Activated CD4-positive, alpha-beta T cell treated with anti-CD3 and anti-CD28 coated beads for 36 hours (primary cell): ENCODE data around the gene PODN. TPM values are rescaled to one million over a fixed set of nuclear protein-coding genes. Genes with fewer than 3 reads are reported as not detected.

ENCODE experiments used
- ATAC-seq: fragments of 200-7000 bp; cut with Tn5 transposase; one replicate; pipeline ENCODE4 v1.10.0; 2021; ENCODE audit warnings: mild to moderate bottlenecking, moderate library complexity
- CTCF ChIA-PET: fragments of 350-600 bp; sonication (Branson Sonifier 250); formaldehyde crosslinking; loops from one replicate; lab custom pipeline; 2021; ENCODE audit warnings: antibody characterized with exemption; lab: Charles Lee
- POLR2A ChIA-PET: fragments of 350-600 bp; sonication (Branson Sonifier 250); formaldehyde crosslinking; loops from one replicate; lab custom pipeline; 2021; ENCODE audit warnings: antibody characterized with exemption, inconsistent platforms; lab: Charles Lee
- DNase-seq: peaks from one replicate; pipeline ENCODE4 v3.0.0-alpha.2; 2020
- H3K27ac Mint-ChIP-seq: one replicate; pipeline ENCODE4 v1.8.0; 2021; ENCODE audit warnings: mixed read lengths
- H3K27me3 Mint-ChIP-seq: one replicate; pipeline ENCODE4 v1.8.0; 2021; ENCODE audit warnings: mixed read lengths
- H3K36me3 Mint-ChIP-seq: one replicate; pipeline ENCODE4 v1.8.0; 2021; ENCODE audit warnings: low read depth, mixed read lengths
- H3K4me1 Mint-ChIP-seq: one replicate; pipeline ENCODE4 v1.8.0; 2021; ENCODE audit warnings: mixed read lengths
- H3K4me3 Mint-ChIP-seq: one replicate; pipeline ENCODE4 v1.8.0; 2021; ENCODE audit warnings: mild to moderate bottlenecking, moderate library complexity, mixed read lengths
- H3K9me3 Mint-ChIP-seq: one replicate; pipeline ENCODE4 v1.8.0; 2021; ENCODE audit warnings: low read depth, mixed read lengths
- intact Hi-C, 2 experiments: fragments of 100-400 bp; cut with DNase I in 1 of 2; cut with micrococcal nuclease in 1 of 2; formaldehyde crosslinking; loops; one replicate each; pipeline versions ENCODE4 v1.14.2 to v1.15.1; 2022 to 2024; cut with DNase I, micrococcal nuclease
- total RNA-seq, 2 experiments: library from RNA; stranded (reverse); gene quantifications; one replicate each; pipeline ENCODE4 v1.2.3, GENCODE V29; 2021

PODN gene
- total RNA-seq, 2 experiments from 2014 or later, result not detected

- Mint-ChIP-seq H3K9me3 (no peaks in the 10 kb centered on the region), H3K4me3 (no peak overlapping the region), H3K27me3 (no peaks in the 10 kb centered on the region), H3K36me3 (no peaks in the 10 kb centered on the region), H3K4me1 (no peaks in the 10 kb centered on the region), H3K27ac (no peak overlapping the region)
- intact Hi-C loops, result no loop called here
- ChIA-PET CTCF (interaction anchor here (1.4 kb wide), 1 partner anchor 9 kb away, joined by 3 read pairs; no protein-coding TSS in a partner anchor), POLR2A (no interaction called here)
- ATAC-seq (no peak), DNase-seq (no peak)
Observed at GRCh38 chr1:53075761-53076163, 13.7 kb downstream of the PODN start.

- Mint-ChIP-seq H3K4me3 (no peak overlapping the region), H3K9me3 (no peaks in the 10 kb centered on the region), H3K27ac (no peak overlapping the region), H3K36me3 (no peaks in the 10 kb centered on the region), H3K4me1 (no peaks in the 10 kb centered on the region), H3K27me3 (no peaks in the 10 kb centered on the region)
- POLR2A ChIA-PET, result no interaction called here
- intact Hi-C loops, result no loop called here
- DNase-seq, result no peak
- ATAC-seq, result no peak
- CTCF ChIA-PET, result interaction anchor here (1.4 kb wide), 1 partner anchor 10 kb away, joined by 3 read pairs; no protein-coding TSS in a partner anchor
Observed at GRCh38 chr1:53076165-53076564, 14.2 kb downstream of the PODN start.

- intact Hi-C loops, result no loop called here
- POLR2A ChIA-PET, result no interaction called here
- no peak overlapping the region for H3K27ac Mint-ChIP-seq
- no peaks in the 10 kb centered on the region for H3K9me3 Mint-ChIP-seq
- ATAC-seq (no peak), DNase-seq (no peak)
- no peak overlapping the region for H3K4me3 Mint-ChIP-seq
- no peaks in the 10 kb centered on the region for H3K27me3 Mint-ChIP-seq
- no peaks in the 10 kb centered on the region for H3K4me1 Mint-ChIP-seq
- no peaks in the 10 kb centered on the region for H3K36me3 Mint-ChIP-seq
- CTCF ChIA-PET, result interaction anchor here (1.4 kb wide), 1 partner anchor 10 kb away, joined by 3 read pairs; no protein-coding TSS in a partner anchor
Observed at GRCh38 chr1:53076721-53077598, 14.9 kb downstream of the PODN start.

GRCh38 chr1:53077599-53077965, 15.6 kb downstream of the PODN start:
- no peak for ATAC-seq
- intact Hi-C loops, result no loop called here
- Mint-ChIP-seq H3K4me3 (no peak overlapping the region), H3K4me1 (no peaks in the 10 kb centered on the region), H3K9me3 (no peaks in the 10 kb centered on the region), H3K36me3 (no peaks in the 10 kb centered on the region), H3K27me3 (no peaks in the 10 kb centered on the region), H3K27ac (no peak overlapping the region)
- no peak for DNase-seq
- CTCF ChIA-PET, result no interaction called here
- POLR2A ChIA-PET, result no interaction called here

GRCh38 chr1:53078333-53079101, 16.5 kb downstream of the PODN start:
- Mint-ChIP-seq H3K27ac (no peak overlapping the region), H3K4me1 (no peaks in the 10 kb centered on the region), H3K4me3 (no peak overlapping the region), H3K27me3 (no peaks in the 10 kb centered on the region), H3K36me3 (no peaks in the 10 kb centered on the region), H3K9me3 (no peaks in the 10 kb centered on the region)
- POLR2A ChIA-PET, result no interaction called here
- intact Hi-C loops, result no loop called here
- CTCF ChIA-PET, result interaction anchor here (0.6 to 1.0 kb wide), 2 partner anchors 11 to 21 kb away, joined by 3 read pairs; no protein-coding TSS in a partner anchor
- ATAC-seq (no peak), DNase-seq (no peak)

- CTCF ChIA-PET, result interaction anchor here (1.0 kb wide), 1 partner anchor 12 kb away, joined by 3 read pairs; no protein-coding TSS in a partner anchor
- no peaks in the 10 kb centered on the region for H3K4me1 Mint-ChIP-seq
- H3K4me3 Mint-ChIP-seq, result no peak overlapping the region
- ATAC-seq (no peak), DNase-seq (no peak)
- POLR2A ChIA-PET, result no interaction called here
- H3K9me3 Mint-ChIP-seq, result no peaks in the 10 kb centered on the region
- H3K36me3 Mint-ChIP-seq, result no peaks in the 10 kb centered on the region
- no peaks in the 10 kb centered on the region for H3K27me3 Mint-ChIP-seq
- intact Hi-C loops, result no loop called here
- H3K27ac Mint-ChIP-seq, result no peak overlapping the region
Observed at GRCh38 chr1:53079251-53079650, 17.2 kb downstream of the PODN start.

GRCh38 chr1:53080041-53080440, 18.0 kb downstream of the PODN start:
- H3K36me3 Mint-ChIP-seq, result no peaks in the 10 kb centered on the region
- no peaks in the 10 kb centered on the region for H3K27me3 Mint-ChIP-seq
- H3K9me3 Mint-ChIP-seq, result no peaks in the 10 kb centered on the region
- H3K4me3 Mint-ChIP-seq, result no peak overlapping the region
- ATAC-seq, result no peak
- CTCF ChIA-PET, result interaction anchor here (0.7 kb wide), 1 partner anchor 181 kb away, joined by 3 read pairs; no protein-coding TSS in a partner anchor
- no peak overlapping the region for H3K27ac Mint-ChIP-seq
- no peaks in the 10 kb centered on the region for H3K4me1 Mint-ChIP-seq
- intact Hi-C loops, result no loop called here
- POLR2A ChIA-PET, result no interaction called here
- DNase-seq, result no peak

GRCh38 chr1:53080769-53081168, 18.8 kb downstream of the PODN start:
- CTCF ChIA-PET, result interaction anchor here (0.6 kb wide), 1 partner anchor 14 kb away, joined by 3 read pairs; no protein-coding TSS in a partner anchor
- intact Hi-C loops, result no loop called here
- H3K9me3 Mint-ChIP-seq, result no peaks in the 10 kb centered on the region
- no peak overlapping the region for H3K27ac Mint-ChIP-seq
- H3K36me3 Mint-ChIP-seq, result no peaks in the 10 kb centered on the region
- no peaks in the 10 kb centered on the region for H3K27me3 Mint-ChIP-seq
- H3K4me3 Mint-ChIP-seq, result no peak overlapping the region
- H3K4me1 Mint-ChIP-seq, result no peaks in the 10 kb centered on the region
- ATAC-seq, result no peak
- POLR2A ChIA-PET, result no interaction called here
- DNase-seq, result no peak

GRCh38 chr1:53081384-53082066, 19.5 kb downstream of the PODN start:
- H3K4me1 Mint-ChIP-seq, result no peaks in the 10 kb centered on the region
- ChIA-PET CTCF (no interaction called here), POLR2A (no interaction called here)
- ATAC-seq, result no peak
- DNase-seq, result no peak
- intact Hi-C loops, result no loop called here
- no peak overlapping the region for H3K4me3 Mint-ChIP-seq
- no peak overlapping the region for H3K27ac Mint-ChIP-seq
- H3K36me3 Mint-ChIP-seq, result no peaks in the 10 kb centered on the region
- H3K27me3 Mint-ChIP-seq, result no peaks in the 10 kb centered on the region
- no peaks in the 10 kb centered on the region for H3K9me3 Mint-ChIP-seq

- ATAC-seq (no peak), DNase-seq (no peak)
- no peaks in the 10 kb centered on the region for H3K4me1 Mint-ChIP-seq
- no peak overlapping the region for H3K27ac Mint-ChIP-seq
- ChIA-PET CTCF (no interaction called here), POLR2A (no interaction called here)
- no peaks in the 10 kb centered on the region for H3K27me3 Mint-ChIP-seq
- no peaks in the 10 kb centered on the region for H3K9me3 Mint-ChIP-seq
- intact Hi-C loops, result no loop called here
- no peak overlapping the region for H3K4me3 Mint-ChIP-seq
- no peaks in the 10 kb centered on the region for H3K36me3 Mint-ChIP-seq
Observed at GRCh38 chr1:53082826-53083455, 20.9 kb downstream of the PODN start.
